D341Med (cell line): ENCODE measurements around the gene PHTF2.
"Not testable (repeated sequence)": the region's sequence is repeated elsewhere in the genome, so short reads cannot be mapped to it uniquely, and the experiment has no call there.

Experiments
- DNase-seq: peaks from one replicate; pipeline ENCODE4 v3.0.0; 2012; ENCODE audit warnings: low spot score

PHTF2 gene

GRCh38 chr7:77830649-77831355, 32.2 kb downstream of the PHTF2 start:
- no peak for DNase-seq

- DNase-seq: no peak
Observed at GRCh38 chr7:77831481-77831880, 32.9 kb downstream of the PHTF2 start.

GRCh38 chr7:77831953-77832352, 33.4 kb downstream of the PHTF2 start:
- DNase-seq: no peak

- DNase-seq: no peak
Observed at GRCh38 chr7:77833136-77833535, 34.6 kb downstream of the PHTF2 start.

- DNase-seq: not testable (repeated sequence)
Observed at GRCh38 chr7:77836425-77836824, 37.9 kb downstream of the PHTF2 start.

GRCh38 chr7:77837275-77837674, 38.7 kb downstream of the PHTF2 start:
- DNase-seq: no peak

GRCh38 chr7:77837966-77838365, 39.4 kb downstream of the PHTF2 start:
- DNase-seq: no peak

GRCh38 chr7:77838929-77839491, 40.4 kb downstream of the PHTF2 start:
- no peak for DNase-seq

GRCh38 chr7:77839919-77840318, 41.3 kb downstream of the PHTF2 start:
- no peak for DNase-seq

GRCh38 chr7:77843194-77843593, 44.6 kb downstream of the PHTF2 start:
- DNase-seq: no peak

- no peak for DNase-seq
Observed at GRCh38 chr7:77846317-77847092, 47.9 kb downstream of the PHTF2 start.

- DNase-seq: no peak
Observed at GRCh38 chr7:77855371-77856083, 57.0 kb downstream of the PHTF2 start.

GRCh38 chr7:77858278-77858677, 59.7 kb downstream of the PHTF2 start:
- no peak for DNase-seq

GRCh38 chr7:77859343-77859742, 60.8 kb downstream of the PHTF2 start:
- no peak for DNase-seq

GRCh38 chr7:77862691-77863090, 64.1 kb downstream of the PHTF2 start:
- DNase-seq: no peak

GRCh38 chr7:77863860-77864259, 65.3 kb downstream of the PHTF2 start:
- no peak for DNase-seq

GRCh38 chr7:77866370-77866769, 67.8 kb downstream of the PHTF2 start:
- no peak for DNase-seq

GRCh38 chr7:77866786-77867536, 68.4 kb downstream of the PHTF2 start:
- DNase-seq: no peak

GRCh38 chr7:77867537-77867865, 68.9 kb downstream of the PHTF2 start:
- no peak for DNase-seq

GRCh38 chr7:77872256-77872655, 73.7 kb downstream of the PHTF2 start:
- DNase-seq: not testable (repeated sequence)

- not testable (repeated sequence) for DNase-seq
Observed at GRCh38 chr7:77873416-77874327, 75.1 kb downstream of the PHTF2 start.
